GM18498 (cell line): ENCODE measurements around the gene PSME1.
A peak's percentile ranks its signal among the peaks of the same experiment; 100 is the strongest.

Source experiments
- ATAC-seq: cut with Tn5 transposase; IDR thresholded peaks from one replicate; pipeline ENCODE4 v1.9.1; 2021; ENCODE audit warnings: mild to moderate bottlenecking, moderate library complexity; ENCODE audit not compliant: unreplicated experiment

PSME1 gene

GRCh38 chr14:24127673-24128072 is 8.3 kb upstream of the PSME1 start:
- no peak for ATAC-seq

GRCh38 chr14:24129410-24129998 is 6.5 kb upstream of the PSME1 start:
- no peak for ATAC-seq

- ATAC-seq, result no peak
These were observed 5.6 kb upstream of the PSME1 start, which contains the start of gene FITM1 for GRCh38 chr14:24130380-24130716. TSS of gene FITM1 (plus strand) at chr14:24130659. CDS start at chr14:24131564, 905 bp downstream.

- no peak for ATAC-seq
These were observed 5.1 kb upstream of the PSME1 start for GRCh38 chr14:24130717-24131548.

- ATAC-seq, result no peak
These were observed 4.4 kb upstream of the PSME1 start for GRCh38 chr14:24131549-24131966.

GRCh38 chr14:24132061-24132685 is 3.8 kb upstream of the PSME1 start:
- no peak for ATAC-seq

- ATAC-seq, result no peak
These were observed 3.0 kb upstream of the PSME1 start for GRCh38 chr14:24132976-24133375.

GRCh38 chr14:24133735-24134134 is 2.3 kb upstream of the PSME1 start:
- no peak for ATAC-seq

GRCh38 chr14:24135584-24135833 is 485 bp upstream of the PSME1 start:
- ATAC-seq, result peak; percentile 10

- ATAC-seq, result no peak
These were observed 912 bp downstream of the PSME1 start for GRCh38 chr14:24136684-24137528.

GRCh38 chr14:24137529-24138395 is 1.8 kb downstream of the PSME1 start:
- no peak for ATAC-seq

- no peak for ATAC-seq
These were observed 2.6 kb downstream of the PSME1 start for GRCh38 chr14:24138396-24139271.

- no peak for ATAC-seq
These were observed 3.4 kb downstream of the PSME1 start for GRCh38 chr14:24139272-24139934.

GRCh38 chr14:24141097-24141880 is 5.3 kb downstream of the PSME1 start, which contains the start of gene EMC9:
TSS of gene EMC9 (minus strand) at chr14:24141591. CDS start at chr14:24141304, 287 bp downstream.
- peak; percentile 88 for ATAC-seq

- no peak for ATAC-seq
These were observed 7.5 kb downstream of the PSME1 start for GRCh38 chr14:24143511-24143910.

- ATAC-seq, result no peak
These were observed 8.5 kb downstream of the PSME1 start for GRCh38 chr14:24144451-24144850.

GRCh38 chr14:24145219-24145618 is 9.2 kb downstream of the PSME1 start:
- ATAC-seq, result no peak
